ENCODE data around the gene BTD. TPM values are rescaled to one million over a fixed set of nuclear protein-coding genes. Genes with fewer than 3 reads are reported as not detected.

Gene BTD
- total RNA-seq, 1 experiment from 2014 or later = 7.7 TPM

DNA sequence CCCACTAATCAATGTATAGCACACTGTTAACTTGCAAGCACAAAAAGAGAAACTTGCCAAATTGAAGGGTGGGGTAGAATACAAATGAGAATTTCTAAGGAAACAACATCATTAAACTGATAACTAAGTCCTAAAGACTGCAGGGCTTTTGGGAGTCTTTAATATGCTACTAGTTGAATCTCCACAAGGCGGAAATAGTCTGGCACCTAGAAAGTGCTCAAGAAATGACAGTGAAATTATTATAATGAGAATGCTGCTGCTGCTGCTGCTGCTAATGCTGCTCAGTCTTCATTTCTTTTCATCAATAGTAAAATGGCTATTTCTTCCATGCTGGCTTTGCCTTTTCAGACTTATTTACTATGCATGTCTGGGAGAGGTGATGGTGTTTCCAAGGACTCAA, 91.8 kb downstream of the BTD start:
- Mint-ChIP-seq H3K27ac (ENCODE audit: unreplicated experiment) (no peak overlapping the region), H3K27me3 (ENCODE audit: unreplicated experiment) (no peaks in the 10 kb centered on the region), H3K9me3 (ENCODE audit: low read depth, unreplicated experiment) (no peaks in the 10 kb centered on the region), H3K4me3 (ENCODE audit: low read depth, unreplicated experiment) (no peak overlapping the region), H3K36me3 (ENCODE audit: insufficient read depth, unreplicated experiment) (peaks cover 13% of the 10 kb centered on the region), H3K4me1 (ENCODE audit: low read depth, unreplicated experiment) (no peaks in the 10 kb centered on the region)
- CTCF ChIA-PET = no interaction called here
- intact Hi-C loops (cut with micrococcal nuclease; ENCODE audit: unreplicated experiment) = no loop called here
- TF ChIP-seq, protein P1, sequence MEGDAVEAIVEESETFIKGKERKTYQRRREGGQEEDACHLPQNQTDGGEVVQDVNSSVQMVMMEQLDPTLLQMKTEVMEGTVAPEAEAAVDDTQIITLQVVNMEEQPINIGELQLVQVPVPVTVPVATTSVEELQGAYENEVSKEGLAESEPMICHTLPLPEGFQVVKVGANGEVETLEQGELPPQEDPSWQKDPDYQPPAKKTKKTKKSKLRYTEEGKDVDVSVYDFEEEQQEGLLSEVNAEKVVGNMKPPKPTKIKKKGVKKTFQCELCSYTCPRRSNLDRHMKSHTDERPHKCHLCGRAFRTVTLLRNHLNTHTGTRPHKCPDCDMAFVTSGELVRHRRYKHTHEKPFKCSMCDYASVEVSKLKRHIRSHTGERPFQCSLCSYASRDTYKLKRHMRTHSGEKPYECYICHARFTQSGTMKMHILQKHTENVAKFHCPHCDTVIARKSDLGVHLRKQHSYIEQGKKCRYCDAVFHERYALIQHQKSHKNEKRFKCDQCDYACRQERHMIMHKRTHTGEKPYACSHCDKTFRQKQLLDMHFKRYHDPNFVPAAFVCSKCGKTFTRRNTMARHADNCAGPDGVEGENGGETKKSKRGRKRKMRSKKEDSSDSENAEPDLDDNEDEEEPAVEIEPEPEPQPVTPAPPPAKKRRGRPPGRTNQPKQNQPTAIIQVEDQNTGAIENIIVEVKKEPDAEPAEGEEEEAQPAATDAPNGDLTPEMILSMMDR (IDR thresholded peaks at IDR 0.05; ENCODE audit: unreplicated experiment) = no peak
- no peak for DNase-seq
- BruUV-seq (replicated peaks) = no TSS peak

DNA sequence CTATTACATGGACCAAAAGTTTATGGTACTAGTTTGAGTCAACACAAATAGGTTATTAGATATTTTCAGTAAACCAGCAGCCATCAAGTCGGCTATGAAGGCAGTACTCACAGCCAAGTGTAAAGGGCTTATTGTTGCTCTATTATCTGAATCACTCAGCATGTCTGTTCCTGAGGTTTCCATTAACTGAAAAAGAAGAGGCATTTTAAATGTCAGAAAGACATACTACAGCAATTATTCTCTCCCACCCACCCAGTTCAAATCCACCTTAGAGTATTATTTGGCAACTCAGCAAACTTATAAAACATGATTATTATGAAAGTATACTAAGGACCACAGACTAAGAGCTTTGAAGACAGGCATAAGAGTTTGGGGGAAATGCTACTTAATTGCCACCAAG, 93.1 kb downstream of the BTD start:
- no peaks in the 10 kb centered on the region for H3K9me3 Mint-ChIP-seq (ENCODE audit: low read depth, unreplicated experiment)
- no peaks in the 10 kb centered on the region for H3K4me1 Mint-ChIP-seq (ENCODE audit: low read depth, unreplicated experiment)
- no TSS peak for BruUV-seq (replicated peaks)
- TF ChIP-seq, protein P1 (IDR thresholded peaks at IDR 0.05; ENCODE audit: unreplicated experiment) = no peak
- CTCF ChIA-PET = no interaction called here
- H3K27me3 Mint-ChIP-seq (ENCODE audit: unreplicated experiment) = no peaks in the 10 kb centered on the region
- H3K27ac Mint-ChIP-seq (ENCODE audit: unreplicated experiment) = no peak overlapping the region
- intact Hi-C loops (cut with micrococcal nuclease; ENCODE audit: unreplicated experiment) = no loop called here
- peaks cover 15% of the 10 kb centered on the region for H3K36me3 Mint-ChIP-seq (ENCODE audit: insufficient read depth, unreplicated experiment)
- no peak overlapping the region for H3K4me3 Mint-ChIP-seq (ENCODE audit: low read depth, unreplicated experiment)
- no peak for DNase-seq

Small RNA genes within 50 kb of the gene (microRNA-seq; reads per million reads assigned to microRNA genes)
- gene MIR3134 = not detected

Other genes with a start within 250 kb of the BTD start
- 22.5 and 23.0 TPM in 2 replicates for gene METTL6, start 174.2 kb upstream of the BTD start, total RNA-seq (2022)
- gene EAF1, start 174.1 kb upstream of the BTD start, total RNA-seq (2022) = 23.9 and 24.3 TPM in 2 replicates
- 1.3 and 1.7 TPM in 2 replicates for gene COLQ, start 80.0 kb upstream of the BTD start, total RNA-seq (2022)
- 19.6 and 21.4 TPM in 2 replicates for gene HACL1, start 176 bp upstream of the BTD start, total RNA-seq (2022)
- gene ANKRD28, start 196.2 kb downstream of the BTD start, total RNA-seq (2022) = 54.2 and 57.7 TPM in 2 replicates